ENCODE data around the gene HTR5A.

HTR5A gene

DNA sequence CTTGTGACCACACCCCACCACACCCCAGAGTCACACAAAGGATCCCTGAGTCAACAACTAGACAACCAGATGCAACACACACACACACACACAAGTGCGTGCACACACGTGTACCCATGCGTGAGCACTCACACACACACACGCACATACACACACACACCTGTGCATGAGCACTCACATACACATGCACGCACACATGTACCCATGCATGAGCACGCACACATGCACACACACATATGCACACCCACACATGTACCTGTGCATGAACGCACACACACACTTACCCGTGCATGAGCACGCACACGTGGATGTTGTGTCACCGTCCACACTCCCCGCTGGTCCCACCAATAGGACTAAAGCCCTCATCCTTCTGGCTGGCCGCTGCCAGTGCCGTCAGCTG is 60.4 kb downstream of the HTR5A start:
- 92 to 96% methylated on average over 14 of the region's 14 CpGs for WGBS, 2 experiments

GRCh38 chr7:155131090-155131489 is 61.0 kb downstream of the HTR5A start:
- 94 to 96% methylated on average over 13 of the region's 13 CpGs for WGBS, 2 experiments

More for the DNA sequence above, 60.4 kb downstream of the HTR5A start:
- H3K9me3 ChIP-seq (ENCODE audit: control insufficient read depth, low read length), result no peaks in the 10 kb centered on the region
- H3K4me1 ChIP-seq (ENCODE audit: control insufficient read depth, insufficient read depth, low read length), result no peaks in the 10 kb centered on the region
- H3K27ac ChIP-seq (ENCODE audit: insufficient read depth, low read depth, low read length, poor library complexity, severe bottlenecking), result no peak overlapping the region
- H3K36me3 ChIP-seq (ENCODE audit: control insufficient read depth, insufficient read depth, low read length), result no peaks in the 10 kb centered on the region
- no peaks in the 10 kb centered on the region for H3K27me3 ChIP-seq (ENCODE audit: control insufficient read depth, insufficient read depth, low read length, poor library complexity, severe bottlenecking)
- no peak overlapping the region for H3K4me3 ChIP-seq (ENCODE audit: insufficient read depth, low read depth, low read length)

DNA sequence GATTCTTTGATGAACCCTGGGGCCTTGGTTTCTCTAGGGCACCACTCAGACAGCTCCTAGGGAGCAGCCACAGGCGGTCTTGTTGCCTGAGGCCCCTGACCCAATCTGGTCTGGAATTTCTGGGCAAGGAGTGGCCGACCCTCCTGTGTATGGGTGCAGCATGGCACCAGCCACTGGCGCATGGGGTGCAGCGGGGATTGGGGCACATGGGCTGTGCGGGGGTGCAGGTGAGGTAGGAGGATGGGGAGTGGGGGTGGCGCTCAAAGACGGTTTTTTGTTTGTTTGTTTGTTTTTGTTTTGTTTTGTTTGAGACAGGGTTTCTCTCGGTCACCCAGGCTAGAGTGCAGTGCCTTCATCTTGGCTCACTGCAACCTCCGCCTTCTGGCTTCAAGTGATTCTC is 62.3 kb downstream of the HTR5A start:
- 90 to 92% methylated on average over 9 of the region's 9 CpGs for WGBS, 2 experiments
- H3K9me3 ChIP-seq (ENCODE audit: control insufficient read depth, low read length), result no peaks in the 10 kb centered on the region
- no peaks in the 10 kb centered on the region for H3K36me3 ChIP-seq (ENCODE audit: control insufficient read depth, insufficient read depth, low read length)
- H3K4me3 ChIP-seq (ENCODE audit: insufficient read depth, low read depth, low read length), result no peak overlapping the region
- no peak overlapping the region for H3K27ac ChIP-seq (ENCODE audit: insufficient read depth, low read depth, low read length, poor library complexity, severe bottlenecking)
- H3K4me1 ChIP-seq (ENCODE audit: control insufficient read depth, insufficient read depth, low read length), result no peaks in the 10 kb centered on the region
- H3K27me3 ChIP-seq (ENCODE audit: control insufficient read depth, insufficient read depth, low read length, poor library complexity, severe bottlenecking), result no peaks in the 10 kb centered on the region

More at GRCh38 chr7:155131090-155131489, 61.0 kb downstream of the HTR5A start:
- Histone ChIP-seq H3K36me3 (ENCODE audit: control insufficient read depth, insufficient read depth, low read length) (no peaks in the 10 kb centered on the region), H3K9me3 (ENCODE audit: control insufficient read depth, low read length) (no peaks in the 10 kb centered on the region), H3K4me1 (ENCODE audit: control insufficient read depth, insufficient read depth, low read length) (no peaks in the 10 kb centered on the region), H3K4me3 (ENCODE audit: insufficient read depth, low read depth, low read length) (no peak overlapping the region), H3K27me3 (ENCODE audit: control insufficient read depth, insufficient read depth, low read length, poor library complexity, severe bottlenecking) (no peaks in the 10 kb centered on the region), H3K27ac (ENCODE audit: insufficient read depth, low read depth, low read length, poor library complexity, severe bottlenecking) (no peak overlapping the region)

DNA sequence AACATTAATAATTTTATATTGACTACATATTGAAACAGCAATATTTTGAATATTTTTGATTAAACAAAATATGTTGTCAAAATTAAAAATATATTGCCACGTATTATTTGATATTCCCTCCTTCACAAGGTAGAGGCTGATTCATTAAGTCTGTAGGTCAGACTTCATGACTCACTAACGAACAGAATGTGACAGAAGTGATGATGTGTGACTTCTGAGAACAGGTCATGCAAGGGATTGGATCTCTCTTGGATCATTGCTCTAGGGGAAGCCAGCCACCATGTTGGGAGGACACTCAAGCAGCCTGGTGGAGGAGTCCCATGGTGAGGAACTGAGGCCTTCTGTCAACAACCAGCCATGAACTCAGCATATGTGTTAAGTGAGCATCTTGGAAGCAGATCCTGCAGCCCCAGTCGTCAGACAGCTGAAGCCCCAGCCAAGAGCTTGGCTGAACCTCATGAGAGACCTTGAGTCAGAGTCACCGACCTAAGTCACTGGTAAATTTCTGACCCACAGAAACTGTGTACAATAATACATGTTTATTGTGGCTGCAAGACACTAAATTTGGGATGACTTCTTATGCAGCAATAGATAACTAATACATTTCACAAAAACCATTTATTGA is 66.6 kb downstream of the HTR5A start:
- H3K4me3 ChIP-seq (ENCODE audit: insufficient read depth, low read depth, low read length), result no peak overlapping the region
- no peaks in the 10 kb centered on the region for H3K36me3 ChIP-seq (ENCODE audit: control insufficient read depth, insufficient read depth, low read length)
- no peak overlapping the region for H3K27ac ChIP-seq (ENCODE audit: insufficient read depth, low read depth, low read length, poor library complexity, severe bottlenecking)
- no peaks in the 10 kb centered on the region for H3K4me1 ChIP-seq (ENCODE audit: control insufficient read depth, insufficient read depth, low read length)
- no peaks in the 10 kb centered on the region for H3K27me3 ChIP-seq (ENCODE audit: control insufficient read depth, insufficient read depth, low read length, poor library complexity, severe bottlenecking)
- H3K9me3 ChIP-seq (ENCODE audit: control insufficient read depth, low read length), result no peaks in the 10 kb centered on the region
- WGBS, 2 experiments, result 67 to 95% methylated on average over 3 to 4 of the region's 4 CpGs
